ENCODE measurements around the gene MBNL1.

Gene MBNL1

DNA sequence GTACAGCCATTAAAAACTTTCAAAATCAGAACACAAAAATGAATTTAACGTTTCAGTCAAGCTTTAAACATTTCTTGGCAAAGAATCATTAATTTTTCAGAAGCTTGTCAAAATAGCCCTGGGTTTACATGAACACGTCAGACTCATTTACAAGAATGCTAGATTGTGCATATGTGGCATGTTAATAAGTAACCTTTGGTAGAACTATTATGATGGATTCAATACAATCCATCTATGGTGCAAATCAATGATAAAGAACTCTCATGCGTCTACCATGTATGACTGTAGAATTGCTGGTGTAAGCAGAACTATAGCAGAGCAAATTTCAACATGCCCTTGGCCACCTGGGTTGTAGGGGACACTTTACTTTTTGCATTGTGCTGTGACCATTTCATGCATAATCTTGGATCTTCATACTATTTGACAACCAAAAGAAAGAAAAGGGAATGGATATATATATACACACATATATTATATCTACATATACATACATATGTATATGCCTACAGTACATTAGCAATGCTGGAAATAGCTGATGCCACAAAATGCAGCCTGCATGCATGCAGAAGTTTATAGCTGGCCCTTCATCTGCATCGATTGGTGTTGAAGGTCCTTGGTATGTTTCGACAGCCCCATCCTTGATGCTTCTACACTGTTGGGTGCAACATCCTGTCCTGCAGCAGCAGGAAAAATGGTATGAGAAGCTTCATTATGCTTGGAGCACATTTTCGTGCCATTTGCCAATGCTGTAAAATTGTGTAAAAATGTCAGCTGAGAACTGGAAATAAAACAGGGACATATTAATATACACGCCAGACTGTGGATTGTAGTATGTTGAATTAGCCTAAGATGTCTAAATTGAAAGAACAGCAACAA lies 189.0 kb downstream of the MBNL1 start:
- no peak for DNase-seq

DNA sequence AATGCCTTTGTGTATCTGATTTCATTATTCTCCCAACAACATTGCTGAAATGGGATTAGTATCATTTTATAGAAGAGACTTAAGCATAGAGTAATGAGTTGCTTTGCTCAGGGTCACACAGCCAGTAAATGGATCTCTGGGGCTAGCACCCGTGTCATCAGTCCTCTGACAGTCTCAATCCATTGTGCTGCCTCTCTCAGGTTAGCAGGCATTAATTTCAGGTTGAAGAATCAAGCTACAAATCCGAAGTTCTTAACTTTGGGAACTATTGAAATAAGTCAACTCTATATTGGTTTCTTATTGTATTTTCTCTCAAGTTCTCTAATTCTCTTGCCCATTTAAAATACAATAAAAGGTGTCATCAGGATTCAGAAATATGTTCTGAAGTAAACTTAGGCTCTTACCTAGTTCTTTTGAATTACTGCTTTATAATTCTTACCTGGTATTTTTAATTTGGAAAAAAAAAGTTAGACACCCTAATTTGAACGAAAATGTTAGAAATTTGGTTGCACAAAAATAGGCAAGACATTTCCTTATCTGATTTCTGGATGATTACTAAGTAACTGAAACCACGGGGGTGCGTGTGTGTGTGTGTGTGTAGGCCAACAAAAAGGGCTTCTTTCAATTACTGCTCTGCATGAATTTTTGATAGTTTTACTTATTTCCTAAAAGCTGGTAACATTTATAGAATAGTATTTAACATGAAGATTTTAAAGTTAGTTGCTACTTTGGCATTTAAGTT lies 189.8 kb downstream of the MBNL1 start:
- peak; percentile 32 for DNase-seq

DNA sequence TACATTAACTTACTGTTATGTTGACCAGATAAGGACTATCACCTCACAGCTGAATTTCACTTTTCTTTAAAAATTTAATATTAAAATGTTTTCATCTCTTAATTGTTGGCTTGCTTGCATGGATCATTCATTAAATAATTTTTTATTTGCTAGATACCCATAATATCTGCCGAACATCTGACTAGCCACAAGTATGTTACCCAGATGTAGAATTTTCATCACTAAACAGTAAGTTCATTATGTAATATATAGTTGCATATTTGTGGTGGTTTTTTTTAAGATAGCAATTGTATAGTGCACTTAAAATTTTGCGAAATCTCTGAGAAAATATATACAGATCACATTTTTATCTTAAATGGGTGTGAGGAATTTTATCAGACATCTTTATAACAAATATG lies 190.4 kb downstream of the MBNL1 start:
- peak; percentile 28 for DNase-seq

DNA sequence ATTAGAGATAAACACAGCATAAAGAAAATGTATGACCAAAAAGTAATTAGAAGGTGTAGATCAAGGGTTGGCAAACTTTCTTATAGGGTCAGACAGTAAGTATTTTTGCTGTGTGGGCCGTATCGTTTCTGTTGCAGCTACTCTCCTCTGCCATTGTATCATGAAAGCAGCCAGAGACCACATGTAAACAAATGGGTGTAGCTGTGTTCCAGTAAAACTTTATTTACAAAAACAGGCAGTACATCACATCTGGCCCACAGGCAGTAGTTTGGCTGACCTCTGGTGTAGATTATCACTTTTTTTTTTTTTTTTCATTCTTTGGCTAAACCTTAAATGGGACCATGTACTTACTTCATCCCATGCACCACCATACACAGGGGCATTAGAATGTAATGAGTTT lies 190.8 kb downstream of the MBNL1 start:
- no peak for DNase-seq

DNA sequence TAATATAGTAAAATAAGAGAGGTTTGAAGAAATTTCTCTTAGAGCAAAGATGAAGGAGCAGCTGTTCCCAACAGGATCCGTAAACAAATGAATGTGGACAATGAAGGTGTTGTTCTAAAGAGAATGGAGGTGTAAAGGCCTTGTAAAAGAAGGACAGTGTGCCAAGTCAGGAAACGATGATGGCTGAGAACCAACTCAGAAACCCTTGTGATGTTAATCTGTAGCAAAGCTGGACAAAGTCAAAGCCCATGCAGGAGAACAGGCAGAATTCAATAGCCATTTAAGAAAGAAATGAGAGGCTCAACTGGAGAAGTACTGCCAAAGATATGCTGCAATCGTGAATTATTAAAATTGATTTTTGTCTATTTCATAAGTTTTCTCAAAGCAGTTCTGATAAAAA lies 192.2 kb downstream of the MBNL1 start:
- DNase-seq: no peak

DNA sequence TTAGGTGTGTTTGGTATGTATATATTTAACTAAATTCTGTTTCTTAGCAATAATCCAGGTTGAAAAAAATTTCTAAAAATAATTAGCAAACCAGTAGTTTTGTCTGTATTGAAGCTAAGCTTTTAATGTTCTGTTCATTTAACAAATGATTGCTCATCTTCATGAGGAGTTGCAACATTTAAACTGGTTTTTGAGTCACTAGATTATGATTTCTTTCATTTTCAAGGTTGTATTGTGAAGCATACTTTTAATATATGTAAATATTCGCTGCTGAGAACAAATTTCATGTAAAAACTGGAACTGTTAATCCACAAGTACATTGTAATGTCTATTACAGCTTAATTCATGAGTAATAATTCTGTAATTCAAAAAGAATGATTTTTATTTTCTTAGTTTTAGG lies 192.7 kb downstream of the MBNL1 start:
- DNase-seq: no peak

DNA sequence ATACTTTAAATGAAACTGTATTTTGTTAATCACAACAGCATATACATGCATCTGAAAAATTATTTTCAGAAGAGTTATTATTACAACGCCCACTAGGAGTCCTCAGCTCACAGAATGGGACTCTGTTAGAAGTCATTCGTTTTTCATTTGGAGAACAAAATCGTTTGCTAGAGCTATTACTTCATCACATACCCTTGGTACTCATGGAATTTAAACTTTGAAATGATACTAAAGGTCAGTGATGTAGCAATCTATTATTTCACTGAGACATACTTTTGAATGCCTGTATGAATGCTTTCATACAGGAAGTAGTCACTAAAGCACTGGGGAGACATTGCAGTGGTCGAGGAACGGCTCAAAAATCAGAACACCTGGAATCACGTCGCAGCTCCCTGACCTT lies 198.1 kb downstream of the MBNL1 start:
- peak; percentile 67 for DNase-seq

DNA sequence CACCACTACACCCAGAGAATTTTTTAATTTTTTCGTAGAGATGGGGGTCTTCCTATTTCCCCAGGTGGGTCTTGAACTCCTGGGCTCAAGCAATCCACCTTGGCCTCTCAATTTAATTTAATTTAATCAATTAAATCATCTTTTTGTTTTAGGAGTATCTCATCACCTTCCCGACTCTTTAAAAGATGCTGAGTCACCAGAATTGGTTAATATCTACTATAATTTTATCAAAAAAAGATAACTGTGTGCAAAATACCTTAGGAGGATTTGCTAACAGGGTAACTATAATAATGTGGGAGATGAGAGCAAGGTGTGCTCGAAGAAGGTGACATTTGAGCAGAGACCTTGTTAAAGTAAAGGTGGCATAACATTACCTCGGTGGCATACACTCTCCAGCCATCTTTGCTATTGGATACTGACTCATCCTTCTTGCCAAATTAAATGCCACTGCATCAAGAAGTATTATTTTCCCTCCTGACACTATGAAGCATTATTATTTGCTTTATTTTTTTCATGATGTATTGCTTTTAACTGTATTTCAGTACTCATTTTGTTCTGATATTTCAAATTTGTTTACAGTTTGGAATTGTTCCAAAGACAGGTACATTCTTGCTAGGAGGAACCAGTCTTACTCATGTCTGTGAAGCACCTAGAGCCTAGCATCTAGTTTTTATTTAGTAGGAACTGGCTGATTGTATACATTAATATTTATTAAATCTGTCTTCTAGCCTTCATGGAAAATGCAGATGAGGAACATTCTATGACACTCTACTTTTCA lies 200.7 kb downstream of the MBNL1 start:
- no peak for DNase-seq

DNA sequence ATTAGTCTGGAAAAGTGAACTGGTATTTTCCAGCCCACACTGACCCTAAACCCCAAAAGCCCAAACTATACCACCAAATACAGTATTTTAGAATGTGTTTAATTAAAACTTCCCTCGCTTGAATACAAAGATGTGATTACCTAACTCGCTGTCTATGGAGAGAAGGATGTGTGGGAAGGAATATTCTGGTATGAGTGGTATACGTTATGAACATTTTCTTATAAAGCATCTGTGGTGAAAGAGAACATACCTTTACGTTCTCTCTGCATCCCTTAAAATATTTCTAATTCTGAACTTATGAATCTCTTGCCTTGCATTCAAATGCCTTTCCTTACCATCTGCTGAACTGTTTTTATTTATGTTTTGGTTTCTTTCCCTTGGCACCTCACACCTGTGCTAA lies 201.4 kb downstream of the MBNL1 start:
- DNase-seq: no peak

DNA sequence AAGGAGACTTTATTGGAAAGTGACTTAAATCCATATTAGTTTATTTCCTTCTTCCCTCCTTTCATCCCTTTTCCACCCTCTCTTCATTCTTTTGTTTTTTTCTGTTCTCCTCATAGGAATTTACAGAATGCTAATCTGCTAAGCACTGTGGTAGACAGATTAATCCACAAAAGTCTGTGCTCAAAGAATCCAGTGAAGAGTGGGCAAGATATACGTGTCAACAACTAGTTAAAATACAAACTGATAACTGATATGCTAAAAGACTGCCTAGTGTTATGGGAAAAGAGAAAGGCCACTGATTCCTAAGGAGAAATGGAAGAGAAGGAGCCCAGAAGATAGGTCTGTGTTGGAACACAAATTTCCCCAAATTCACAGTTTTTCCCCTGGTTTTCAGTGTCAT lies 202.2 kb downstream of the MBNL1 start:
- no peak for DNase-seq

DNA sequence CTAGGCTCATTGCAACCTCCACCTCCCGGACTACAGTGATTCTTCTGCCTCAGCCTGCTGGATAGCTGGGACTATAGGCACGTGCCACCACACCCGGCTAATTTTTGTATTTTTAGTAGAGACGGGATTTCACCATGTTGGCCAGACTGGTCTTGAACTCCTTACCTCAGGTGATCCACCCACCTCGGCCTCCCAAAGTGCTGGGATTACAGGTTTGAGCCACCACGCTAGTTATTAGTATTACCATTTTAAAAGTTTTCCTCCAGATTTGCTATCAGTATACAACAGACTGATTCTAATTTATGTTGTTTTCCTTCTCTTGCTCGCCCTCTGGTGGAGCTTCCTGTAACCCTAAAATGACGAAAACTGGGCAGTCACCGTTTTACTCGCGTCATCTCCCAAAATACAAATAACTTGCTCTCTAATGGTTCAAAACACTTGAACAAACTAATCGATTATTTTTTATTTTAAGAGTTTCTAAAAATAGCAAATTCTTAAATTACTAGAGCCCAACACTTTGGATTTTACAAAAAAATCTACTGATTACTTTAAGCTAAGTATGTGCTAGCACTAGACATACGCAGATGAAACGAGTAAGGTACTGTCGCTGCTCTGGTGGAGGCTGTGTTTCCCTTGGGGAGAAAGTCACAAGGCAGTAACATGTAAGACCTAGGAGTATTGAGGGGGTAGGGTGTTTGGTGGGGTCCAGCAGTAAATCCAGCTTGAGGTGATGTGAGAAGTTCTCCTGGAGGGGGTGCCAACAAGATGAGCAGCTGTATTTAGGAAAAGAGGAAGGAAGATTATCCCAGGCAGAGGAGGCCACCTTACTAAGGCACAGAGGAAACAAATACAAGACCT lies 203.3 kb downstream of the MBNL1 start:
- peak; percentile 60 for DNase-seq

DNA sequence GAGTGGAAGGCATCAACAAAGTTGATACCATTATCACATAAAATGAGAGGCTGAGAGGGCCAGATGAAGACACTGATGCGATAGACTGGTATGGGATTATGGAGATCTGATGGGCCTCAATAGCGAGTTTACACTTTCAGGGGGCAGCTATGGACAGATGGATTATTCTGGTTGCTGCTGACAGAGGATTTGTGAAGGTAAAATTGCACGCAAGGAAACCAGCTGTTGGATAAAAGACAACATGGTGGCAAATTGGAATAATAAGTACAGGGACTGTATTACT lies 203.9 kb downstream of the MBNL1 start:
- no peak for DNase-seq

DNA sequence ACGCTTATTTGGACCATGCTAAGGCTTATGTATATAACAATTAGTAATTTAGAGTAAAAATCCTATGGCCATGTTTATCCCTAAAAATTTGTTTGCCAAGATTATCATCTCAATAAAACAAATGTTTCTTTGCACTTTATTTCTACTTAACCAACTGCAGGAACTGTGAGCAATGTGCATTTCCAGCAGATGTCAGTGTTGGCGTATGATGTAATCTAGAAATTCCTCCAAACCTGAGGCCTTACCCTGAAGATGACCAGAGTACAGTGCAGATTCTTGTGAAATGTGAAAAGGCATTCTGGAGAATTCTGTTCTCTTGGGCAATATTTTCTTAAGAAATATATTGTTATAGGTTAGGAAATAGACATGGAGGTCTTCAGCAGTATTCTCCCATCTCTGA lies 205.9 kb downstream of the MBNL1 start:
- peak; percentile 78 for DNase-seq

DNA sequence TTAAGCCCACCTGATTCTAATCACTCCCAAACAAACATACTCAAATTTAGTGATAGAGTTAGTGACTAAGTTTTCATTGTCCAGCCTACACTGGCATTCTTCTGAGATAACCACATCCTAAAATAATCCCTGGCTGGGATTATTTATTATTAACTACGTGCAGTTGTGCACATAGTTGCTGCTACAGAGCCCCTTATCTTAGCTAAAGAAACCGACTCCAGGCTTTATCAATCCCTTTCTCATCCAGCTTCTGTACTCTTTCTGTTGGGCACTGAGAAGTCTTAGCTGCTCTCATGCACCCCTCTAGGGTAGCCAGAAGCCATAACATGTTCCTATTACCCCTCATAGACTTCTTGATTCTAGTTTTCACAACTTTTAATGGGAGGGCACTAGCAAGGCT lies 208.7 kb downstream of the MBNL1 start:
- no peak for DNase-seq

DNA sequence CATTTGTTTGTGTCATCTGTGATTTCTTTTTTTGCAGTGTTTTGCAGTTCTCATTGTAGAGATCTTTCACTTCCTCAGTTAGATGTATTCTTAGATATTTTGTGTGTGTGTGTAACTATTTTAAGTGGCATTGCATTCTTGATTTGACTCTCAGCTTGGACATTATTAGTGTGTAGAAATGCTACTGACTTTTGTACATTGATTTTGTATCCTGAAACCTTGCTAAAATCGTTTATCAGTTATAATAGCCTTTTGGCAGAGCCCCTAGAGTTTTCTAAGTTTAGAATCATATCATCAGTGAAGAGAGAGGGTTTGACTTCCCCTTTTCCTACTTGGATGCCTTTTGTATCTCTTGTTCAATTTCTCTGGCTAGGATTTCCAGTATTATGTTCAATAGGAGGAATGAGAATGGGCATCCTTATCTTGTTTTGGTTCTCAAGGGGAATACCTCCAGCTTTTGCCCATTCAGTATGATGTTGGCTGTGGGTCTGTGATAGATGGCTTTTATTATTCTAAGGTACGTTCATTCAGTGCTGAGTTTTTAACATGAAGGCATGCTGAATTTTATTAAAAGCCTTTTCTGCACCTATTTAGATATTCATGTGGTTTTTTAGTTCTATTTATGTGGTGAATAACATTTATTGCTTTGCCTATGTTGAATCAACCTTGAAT lies 211.7 kb downstream of the MBNL1 start:
- DNase-seq: no peak

DNA sequence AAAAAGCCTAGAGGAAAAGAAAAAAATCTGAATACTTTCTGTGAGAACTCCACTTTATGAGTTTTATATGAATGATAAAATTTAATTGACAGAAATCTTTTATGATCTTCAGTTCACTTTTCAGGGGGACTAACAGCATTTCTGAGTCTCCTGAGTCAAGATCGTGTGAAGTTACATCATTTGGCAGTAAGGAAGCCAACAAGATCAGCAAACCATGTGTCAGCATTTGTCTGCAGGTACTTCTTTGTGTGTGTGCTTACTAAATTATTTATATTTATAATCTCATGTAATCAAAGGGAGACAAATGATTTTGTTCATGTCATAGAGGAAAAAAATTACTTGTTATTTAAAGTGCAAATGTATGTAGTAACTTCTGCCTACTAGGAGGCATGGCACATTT lies 217.6 kb downstream of the MBNL1 start:
- no peak for DNase-seq

DNA sequence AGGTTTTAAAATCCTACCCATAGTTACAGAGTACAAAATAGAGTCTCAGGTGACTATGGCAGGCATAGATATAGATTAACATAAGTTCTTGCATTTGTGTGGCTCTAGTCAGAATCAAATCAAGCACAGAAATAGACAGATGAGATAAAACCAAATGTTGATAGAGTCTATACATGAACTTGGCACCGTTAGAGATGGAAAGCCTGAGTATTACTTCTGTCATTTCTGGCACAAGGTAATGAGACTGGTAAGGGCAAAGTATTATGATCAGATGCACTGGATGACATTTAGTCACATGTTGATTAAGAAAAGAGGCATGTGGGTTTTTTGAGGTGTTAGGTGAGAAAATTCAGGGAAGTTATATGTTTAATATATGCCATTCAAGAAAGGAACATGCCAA lies 219.7 kb downstream of the MBNL1 start:
- DNase-seq: no peak

DNA sequence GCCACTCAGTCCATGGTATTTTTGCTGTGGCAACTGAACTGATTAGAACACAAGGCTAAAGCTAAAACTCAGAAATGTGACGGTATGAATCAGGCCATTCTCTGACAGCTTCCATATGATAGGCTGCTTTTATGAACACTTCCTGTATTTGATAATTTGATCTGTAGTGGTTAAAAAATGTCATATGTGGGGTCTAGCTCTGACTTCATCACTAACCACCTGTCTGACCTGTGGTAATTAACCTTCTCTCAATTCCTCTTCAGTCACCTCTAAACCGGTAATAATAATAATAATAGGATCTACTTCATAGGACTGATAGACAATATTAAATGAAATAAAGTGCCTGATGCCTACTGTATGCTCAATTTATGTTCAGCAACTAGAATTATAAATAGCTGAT lies 223.2 kb downstream of the MBNL1 start:
- DNase-seq: no peak

DNA sequence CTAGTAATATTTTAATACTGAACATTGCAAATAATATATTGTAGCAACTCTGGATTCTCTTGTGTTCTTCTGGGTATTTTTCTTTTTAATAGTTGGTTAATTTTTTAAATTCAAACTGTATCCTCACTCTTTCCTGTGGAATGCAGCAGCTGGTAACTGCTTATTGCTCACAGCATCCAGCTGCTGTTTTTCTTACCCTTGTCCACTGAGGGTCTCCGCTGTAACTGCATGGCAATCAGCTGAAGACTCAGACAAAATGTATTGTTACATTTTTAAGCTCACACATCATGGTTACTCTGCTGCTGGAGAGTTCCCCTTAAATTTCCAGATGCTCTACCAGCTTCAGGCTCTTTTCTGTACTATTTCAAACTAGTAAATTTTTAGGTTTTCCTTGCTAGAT lies 227.6 kb downstream of the MBNL1 start:
- no peak for DNase-seq

DNA sequence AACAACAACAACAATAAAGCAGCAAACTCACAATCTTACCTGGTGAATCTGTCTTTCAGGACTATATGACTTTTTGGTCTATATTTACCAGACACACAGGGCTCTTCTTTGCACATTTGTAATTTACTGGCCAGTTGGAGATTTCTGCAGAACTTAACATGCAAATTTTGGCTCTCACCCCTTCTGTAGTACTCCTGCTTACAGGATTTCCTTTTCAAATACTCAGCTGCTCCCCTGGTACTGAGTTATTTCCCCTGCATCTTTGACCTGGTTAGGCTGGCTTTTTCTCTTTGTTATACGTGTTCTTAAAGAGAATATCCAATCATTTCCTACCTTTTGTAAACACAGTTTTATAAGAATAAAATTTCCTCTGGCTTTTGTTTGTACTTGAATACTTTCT lies 228.0 kb downstream of the MBNL1 start:
- DNase-seq: no peak

DNA sequence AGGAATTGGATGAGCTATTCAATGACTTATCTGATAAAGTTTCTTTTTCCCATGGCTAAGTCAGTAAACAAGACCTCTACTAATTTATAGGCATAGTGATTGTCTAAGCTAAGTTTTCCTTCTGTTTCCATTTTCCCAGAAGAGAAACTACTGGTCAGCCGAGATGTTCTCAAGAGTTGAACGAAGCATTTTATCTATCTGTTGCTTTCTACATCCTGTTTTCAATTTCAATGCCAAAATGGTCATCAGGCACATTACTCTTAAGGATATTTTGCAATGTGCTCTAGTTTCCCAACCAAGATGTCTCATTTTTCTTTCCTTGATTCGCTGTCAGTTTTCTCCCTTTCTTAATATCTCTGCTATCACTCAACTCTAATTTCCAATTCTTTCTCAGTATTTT lies 228.7 kb downstream of the MBNL1 start:
- no peak for DNase-seq

DNA sequence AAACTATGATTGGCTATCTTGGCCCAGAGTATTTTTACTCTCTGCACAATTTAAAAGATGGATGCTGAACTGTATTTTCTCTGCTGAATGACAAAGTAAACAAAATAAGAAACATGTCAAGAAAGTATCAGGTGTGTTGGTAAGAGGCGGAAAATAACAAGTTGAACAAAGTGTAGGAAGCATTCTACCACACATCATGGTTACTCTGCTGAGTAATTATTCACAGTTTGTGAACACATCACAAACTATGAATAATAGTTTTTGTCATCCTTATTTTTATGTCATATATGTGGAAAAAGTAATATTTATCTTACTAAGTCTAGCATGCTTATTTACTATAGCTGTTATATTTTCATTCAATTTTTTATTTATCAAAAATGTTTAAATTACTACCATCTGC lies 229.2 kb downstream of the MBNL1 start:
- DNase-seq: no peak

All from fibroblast of upper back skin (primary cell).